Endodermal cell (in vitro differentiated cells): Measurements from ENCODE around the gene SF3B5. TPM values are rescaled to one million over a fixed set of nuclear protein-coding genes. Genes with fewer than 3 reads are reported as not detected.

Experiments used
- DNase-seq: peaks from one replicate; pipeline ENCODE4 v3.0.0-alpha.2; 2017
- H3K27ac ChIP-seq: 2 replicates; pipeline ENCODE4 v1.5.1; 2013; ENCODE audit warnings: mild to moderate bottlenecking, low read depth, low read length, moderate library complexity
- H3K27me3 ChIP-seq: 2 replicates; pipeline ENCODE4 v1.6.1; 2013; ENCODE audit warnings: mild to moderate bottlenecking, low read length, moderate library complexity; ENCODE audit not compliant: insufficient read depth, control insufficient read depth, poor library complexity, severe bottlenecking
- H3K36me3 ChIP-seq: 2 replicates; pipeline ENCODE4 v1.7.0; 2013; ENCODE audit warnings: mild to moderate bottlenecking, low read length, moderate library complexity; ENCODE audit not compliant: control insufficient read depth, insufficient read depth
- H3K4me1 ChIP-seq: one replicate; pipeline ENCODE4 v1.7.0; 2013; ENCODE audit warnings: low read length; ENCODE audit not compliant: control insufficient read depth, insufficient read depth
- H3K4me3 ChIP-seq: 2 replicates; pipeline ENCODE4 v1.5.1; 2013; ENCODE audit warnings: mild to moderate bottlenecking, low read length, moderate library complexity
- H3K9ac ChIP-seq: 2 replicates; pipeline ENCODE4 v1.6.1; 2013; ENCODE audit warnings: mild to moderate bottlenecking, low read length, moderate library complexity; ENCODE audit not compliant: poor library complexity, severe bottlenecking; ENCODE audit errors: extremely low read depth
- H3K9me3 ChIP-seq: 2 replicates; pipeline ENCODE4 v1.6.1; 2013; ENCODE audit warnings: mild to moderate bottlenecking, low read length, moderate library complexity; ENCODE audit not compliant: control insufficient read depth
- H3K27ac Mint-ChIP-seq: 2 replicates; pipeline ENCODE4 v1.8.0; 2020; ENCODE audit warnings: mixed read lengths
- H3K27me3 Mint-ChIP-seq: 2 replicates; pipeline ENCODE4 v1.8.0; 2021; ENCODE audit warnings: mild to moderate bottlenecking, mixed read lengths; ENCODE audit not compliant: insufficient read depth
- H3K36me3 Mint-ChIP-seq: 2 replicates; pipeline ENCODE4 v1.8.0; 2020; ENCODE audit warnings: low read depth, mixed read lengths
- H3K4me1 Mint-ChIP-seq: 2 replicates; pipeline ENCODE4 v1.8.0; 2020; ENCODE audit warnings: mixed read lengths
- H3K4me3 Mint-ChIP-seq: 2 replicates; pipeline ENCODE4 v1.8.0; 2020; ENCODE audit warnings: mild to moderate bottlenecking, moderate library complexity, mixed read lengths
- H3K9me3 Mint-ChIP-seq: 2 replicates; pipeline ENCODE4 v1.8.0; 2020; ENCODE audit warnings: mild to moderate bottlenecking, mixed read lengths
- CTCF ChIP-seq: fragments of 200-600 bp; sonication (generic); conservative IDR thresholded peaks from 2 replicates; pipeline ENCODE4 v1.5.0; 2021; ENCODE audit warnings: antibody characterized with exemption, mild to moderate bottlenecking
- WGBS, 2 experiments: methylation state at CpG; one replicate each; pipeline versions ENCODE4 v1.1.5 to v1.1.7; 2013; ENCODE audit warnings: missing lambda C conversion rate in 2 of 2, mixed read lengths in 1 of 2; ENCODE audit not compliant: insufficient coverage in 1 of 2, insufficient read length in 1 of 2; 5-methylcytosine and 5-hydroxymethylcytosine counted together
- total RNA-seq, 2 donors: library from RNA; stranded (reverse); fragmentation: NEBNext Ultra II Directional in 1 of 2; extraction: Animal tissue kit (Norgen Biotek cat#: 25700) in 1 of 2; gene quantifications; 2 replicates in 1 of 2; 3 replicates in 1 of 2; pipeline ENCODE4 v1.2.1, GENCODE V29; 2021

Gene SF3B5
- total RNA-seq, 2 donors from 2014 or later, result 124 to 138 TPM

DNA sequence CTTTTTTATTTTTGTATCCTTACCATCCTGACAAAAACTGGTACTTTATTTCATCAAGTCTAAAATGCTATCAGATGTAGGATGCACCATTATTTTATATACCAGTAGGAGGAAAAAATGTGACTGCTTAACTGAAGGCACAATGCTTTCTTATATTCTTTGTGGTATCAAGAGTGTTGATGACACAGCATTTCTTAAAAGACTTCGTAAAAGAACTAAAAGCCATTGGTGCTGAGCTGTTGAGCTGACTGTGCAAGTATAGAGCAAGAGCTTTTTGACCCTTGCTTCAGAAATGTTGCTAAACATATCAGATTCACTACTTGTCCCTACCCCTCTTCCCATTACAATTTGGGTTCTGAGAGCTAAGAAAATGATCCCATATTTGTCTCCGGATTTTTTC is 17.5 kb downstream of the SF3B5 start:
- Mint-ChIP-seq H3K27ac (no peak overlapping the region), H3K4me1 (peaks cover 9% of the 10 kb centered on the region), H3K27me3 (peaks cover 6% of the 10 kb centered on the region), H3K9me3 (no peaks in the 10 kb centered on the region), H3K36me3 (no peaks in the 10 kb centered on the region), H3K4me3 (no peak overlapping the region)
- Histone ChIP-seq H3K27ac (no peak overlapping the region), H3K4me1 (peaks cover 6% of the 10 kb centered on the region), H3K9me3 (no peaks in the 10 kb centered on the region), H3K9ac (no peak overlapping the region), H3K27me3 (peaks cover 6% of the 10 kb centered on the region), H3K36me3 (no peaks in the 10 kb centered on the region), H3K4me3 (no peak overlapping the region)
- WGBS, 2 experiments, result 89 to 100% methylated on average over 2 of the region's 2 CpGs
- no peak for TF ChIP-seq CTCF
- DNase-seq, result no peak

DNA sequence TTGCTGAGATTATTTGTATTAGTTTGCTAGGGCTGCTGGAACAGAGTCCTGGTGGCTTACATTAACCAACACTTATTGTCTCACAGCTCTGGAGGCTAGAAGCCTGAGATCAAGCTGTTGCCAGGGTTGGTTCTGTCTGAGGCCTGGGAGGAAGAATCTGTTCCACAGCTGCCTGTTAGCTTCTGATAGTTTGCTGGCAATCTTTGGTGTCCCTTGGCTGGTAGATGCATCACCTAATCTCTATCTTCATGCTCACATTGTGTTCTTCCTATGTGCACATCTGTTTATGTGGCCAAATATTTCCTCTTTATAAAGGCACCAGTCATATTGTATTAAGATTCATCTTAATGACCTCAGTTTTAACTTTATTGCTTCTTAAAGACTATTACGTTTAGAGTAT is 19.5 kb downstream of the SF3B5 start:
- Histone ChIP-seq H3K27me3 (peaks cover 21% of the 10 kb centered on the region), H3K4me1 (no peaks in the 10 kb centered on the region), H3K27ac (no peak overlapping the region), H3K9me3 (no peaks in the 10 kb centered on the region), H3K4me3 (no peak overlapping the region), H3K9ac (no peak overlapping the region), H3K36me3 (no peaks in the 10 kb centered on the region)
- Mint-ChIP-seq H3K9me3 (no peaks in the 10 kb centered on the region), H3K4me3 (no peak overlapping the region), H3K36me3 (no peaks in the 10 kb centered on the region), H3K27me3 (peaks cover 15% of the 10 kb centered on the region), H3K4me1 (peaks cover 9% of the 10 kb centered on the region), H3K27ac (no peak overlapping the region)
- no peak for DNase-seq
- WGBS, 2 experiments, result 100% methylated on average over 1 of the region's 1 CpG; no CpG with 5 or more reads in 1 of the 2 experiments
- no peak for TF ChIP-seq CTCF

DNA sequence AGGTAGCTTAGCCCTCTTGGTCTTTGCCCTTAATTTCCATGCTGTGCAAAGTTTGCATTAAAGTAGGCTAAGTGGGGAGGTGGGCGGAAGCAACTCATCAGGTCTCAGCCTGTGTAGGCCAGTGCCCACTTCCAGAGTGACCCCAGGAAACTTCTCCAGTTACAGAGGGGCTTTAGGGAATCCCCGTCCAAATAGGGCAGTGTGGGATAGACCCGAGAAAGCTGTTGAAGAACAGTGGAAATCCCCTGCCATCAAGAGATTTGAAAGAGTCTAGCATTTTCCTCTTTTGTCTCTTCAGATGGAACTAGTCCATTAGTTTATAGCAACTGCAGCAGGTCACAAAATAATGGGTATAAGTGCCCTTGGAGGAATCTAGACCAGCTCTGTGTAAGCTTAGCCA is 20.2 kb downstream of the SF3B5 start:
- Mint-ChIP-seq H3K9me3 (no peaks in the 10 kb centered on the region), H3K4me3 (no peak overlapping the region)
- 73 to 92% methylated on average over 3 of the region's 3 CpGs for WGBS, 2 experiments

More for the DNA sequence above, 20.2 kb downstream of the SF3B5 start:
- Histone ChIP-seq H3K9ac (no peak overlapping the region), H3K27ac (no peak overlapping the region), H3K9me3 (no peaks in the 10 kb centered on the region), H3K27me3 (peaks cover 28% of the 10 kb centered on the region), H3K4me3 (no peak overlapping the region), H3K4me1 (no peaks in the 10 kb centered on the region), H3K36me3 (no peaks in the 10 kb centered on the region)
- Mint-ChIP-seq H3K27ac (no peak overlapping the region), H3K36me3 (no peaks in the 10 kb centered on the region), H3K27me3 (peaks cover 22% of the 10 kb centered on the region), H3K4me1 (peaks cover 9% of the 10 kb centered on the region)
- no peak for DNase-seq
- TF ChIP-seq CTCF, result no peak
